Right renal cortex interstitium (tissue), 3 donors: ENCODE measurements around the gene PAK3. TPM values are rescaled to one million over a fixed set of nuclear protein-coding genes. Genes with fewer than 3 reads are reported as not detected.

Source experiments
- DNase-seq, 3 donors: peaks; one replicate each; pipeline ENCODE4 v3.0.0-alpha.2; 2013; ENCODE audit warnings: low read depth in 3 of 3, low spot score in 2 of 3
- polyA plus RNA-seq, 3 donors: library from polyadenylated mRNA; unstranded; fragments of 120-200 nt; gene quantifications; one replicate each; pipeline ENCODE4 v1.2.1, GENCODE V29; 2013; ENCODE audit not compliant: insufficient read length in 3 of 3

The PAK3 gene
- polyA plus RNA-seq, 3 donors, result 5.5 to 6.2 (median 5.9) TPM

DNA sequence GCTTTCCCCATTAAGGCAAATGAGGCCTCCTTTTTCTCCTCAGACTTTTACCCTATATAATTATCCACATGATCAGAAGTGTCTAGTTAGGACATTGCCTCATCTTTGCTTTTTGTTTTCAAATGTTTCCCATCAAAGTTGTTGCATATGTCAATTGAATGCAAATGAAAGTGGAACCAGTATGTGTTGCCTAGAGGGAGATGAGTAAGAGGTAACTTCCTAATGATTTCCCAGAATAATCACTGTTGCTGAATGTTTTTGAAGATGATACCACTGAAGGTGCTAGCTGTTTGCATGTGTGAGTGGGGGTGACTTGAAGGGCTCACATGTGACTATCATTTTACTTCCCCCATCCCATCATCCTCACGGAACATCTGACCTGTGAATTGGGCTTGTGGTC is 33.9 kb downstream of the PAK3 start:
- no peak for DNase-seq

GRCh38 chrX:111131572-111131971 is 35.6 kb downstream of the PAK3 start:
- DNase-seq, result no peak

DNA sequence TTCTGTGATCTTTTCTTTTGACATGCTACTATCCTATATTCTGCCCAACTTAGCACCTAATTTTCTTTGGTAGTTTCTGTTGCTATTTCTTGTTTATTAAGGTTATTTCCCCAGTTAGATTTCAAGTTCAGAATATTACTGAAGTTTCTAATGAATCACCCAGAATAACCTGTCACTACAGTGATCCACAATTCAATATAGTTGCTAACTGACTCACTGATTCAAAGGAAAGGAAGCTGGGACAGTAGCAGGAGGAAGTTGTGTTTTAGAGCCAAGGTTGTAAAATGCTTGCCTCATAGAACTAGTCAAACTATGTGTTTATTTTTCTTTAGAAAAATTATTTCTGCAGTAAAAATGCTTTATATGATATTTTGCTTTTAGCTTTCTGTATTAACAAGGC is 37.4 kb downstream of the PAK3 start:
- no peak for DNase-seq

- DNase-seq, result no peak
These were observed 49.9 kb downstream of the PAK3 start for GRCh38 chrX:111145878-111146277.

GRCh38 chrX:111151764-111152163 is 55.8 kb downstream of the PAK3 start:
- DNase-seq, result no peak

GRCh38 chrX:111159232-111159631 is 63.2 kb downstream of the PAK3 start:
- no peak for DNase-seq

DNA sequence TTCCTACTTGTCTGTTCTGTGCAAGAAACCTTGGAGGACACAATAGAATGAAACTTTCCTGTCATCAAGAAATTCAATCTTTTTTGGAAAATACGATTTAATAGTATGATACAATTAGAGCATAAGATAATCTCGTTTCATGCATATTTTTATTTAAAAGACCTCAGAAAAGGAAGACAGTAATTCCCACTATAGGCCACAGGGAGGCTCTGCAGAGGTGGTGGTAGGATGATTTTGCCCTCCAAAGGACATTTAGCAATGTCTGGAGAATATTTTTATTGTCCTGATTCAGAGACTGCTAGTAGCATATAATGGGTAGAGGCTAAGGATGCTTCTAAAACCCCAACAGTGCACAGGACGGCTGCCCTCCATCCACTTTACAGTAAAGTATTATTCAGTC is 68.7 kb downstream of the PAK3 start:
- no peak for DNase-seq

- DNase-seq, result no peak
These were observed 69.9 kb downstream of the PAK3 start for GRCh38 chrX:111165902-111166301.

GRCh38 chrX:111167334-111167733 is 71.3 kb downstream of the PAK3 start:
- DNase-seq, result no peak

DNA sequence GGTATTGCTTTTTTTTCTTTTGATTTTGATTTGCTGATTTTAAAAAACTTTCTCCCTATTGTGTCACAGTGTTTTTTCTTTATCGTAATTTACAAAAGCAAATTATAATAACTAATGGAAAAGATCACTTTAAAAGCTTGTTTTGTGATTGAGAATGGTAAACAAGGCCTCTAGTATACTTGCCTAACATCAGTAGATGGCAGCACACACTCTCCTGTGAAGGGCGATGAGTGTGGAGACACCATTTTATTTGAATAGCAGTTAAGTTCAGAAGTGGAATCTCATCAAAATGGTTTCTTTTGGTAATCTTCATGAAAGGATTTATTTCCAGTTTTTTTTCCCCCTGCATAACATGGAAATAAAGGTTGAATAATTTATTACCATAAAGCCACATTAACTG is 72.3 kb downstream of the PAK3 start:
- DNase-seq, result no peak

GRCh38 chrX:111169141-111169540 is 73.2 kb downstream of the PAK3 start:
- no peak for DNase-seq

DNA sequence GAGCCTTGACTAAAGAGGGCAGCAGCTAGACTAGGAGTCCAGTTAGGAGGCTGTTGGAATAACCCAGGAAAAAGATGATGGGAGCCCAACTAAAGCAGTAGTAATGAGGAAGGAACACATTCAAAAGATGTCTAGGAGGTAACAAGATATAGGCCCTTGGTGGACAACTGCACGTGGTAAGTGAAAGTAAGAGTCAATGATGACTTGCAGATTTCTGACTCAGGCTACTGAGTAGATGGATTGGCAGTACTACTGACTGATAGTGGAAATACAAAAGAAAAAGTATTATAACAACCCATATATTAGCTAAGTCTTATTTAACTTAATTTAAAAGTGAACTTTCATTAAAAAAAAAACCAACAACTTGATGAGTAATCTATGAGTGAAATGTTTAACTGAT is 74.0 kb downstream of the PAK3 start:
- no peak for DNase-seq

DNA sequence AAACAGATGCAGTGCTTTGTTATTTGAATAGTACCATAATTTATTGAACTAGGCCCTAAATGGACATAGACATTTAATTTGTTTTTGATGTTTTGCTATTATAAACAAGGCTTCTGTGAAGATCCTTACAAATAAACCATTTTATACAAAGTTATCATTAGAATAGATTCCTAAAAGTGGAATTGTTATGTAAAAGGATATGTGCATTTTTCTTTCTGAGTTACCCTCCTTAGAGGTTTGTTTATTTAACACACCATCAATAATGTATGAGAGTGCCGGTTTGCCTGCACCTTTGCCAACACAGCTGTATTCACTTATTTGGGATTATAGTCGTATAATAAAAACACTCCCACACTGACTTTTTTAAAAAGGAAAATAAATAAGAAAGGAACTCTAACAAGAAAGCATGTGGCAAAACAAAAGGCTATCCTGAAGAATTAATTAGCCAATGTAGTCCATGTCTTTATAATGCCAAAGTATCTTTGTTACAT is 84.8 kb downstream of the PAK3 start:
- DNase-seq, result no peak

GRCh38 chrX:111181951-111182350 is 86.0 kb downstream of the PAK3 start:
- DNase-seq, result no peak

GRCh38 chrX:111182997-111183396 is 87.0 kb downstream of the PAK3 start:
- no peak for DNase-seq

DNA sequence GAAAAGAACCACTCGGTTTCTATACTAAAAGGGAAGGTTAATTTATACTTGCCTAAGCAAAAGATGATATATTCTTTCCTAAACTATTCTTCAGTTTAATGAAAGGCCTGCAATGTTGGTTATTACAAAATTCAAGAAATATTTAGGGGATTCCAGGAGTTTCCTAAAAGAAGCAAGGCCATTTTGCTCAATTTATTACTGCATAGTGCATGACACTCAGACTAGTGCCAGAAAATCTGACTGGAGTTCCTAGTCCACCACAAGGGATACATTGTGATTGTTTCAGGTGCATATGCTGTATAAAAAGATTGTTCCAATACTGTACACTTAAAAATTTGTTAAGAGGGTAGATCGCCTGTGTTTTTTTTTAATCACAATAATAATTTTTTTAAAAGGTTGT is 95.6 kb downstream of the PAK3 start:
- no peak for DNase-seq

DNA sequence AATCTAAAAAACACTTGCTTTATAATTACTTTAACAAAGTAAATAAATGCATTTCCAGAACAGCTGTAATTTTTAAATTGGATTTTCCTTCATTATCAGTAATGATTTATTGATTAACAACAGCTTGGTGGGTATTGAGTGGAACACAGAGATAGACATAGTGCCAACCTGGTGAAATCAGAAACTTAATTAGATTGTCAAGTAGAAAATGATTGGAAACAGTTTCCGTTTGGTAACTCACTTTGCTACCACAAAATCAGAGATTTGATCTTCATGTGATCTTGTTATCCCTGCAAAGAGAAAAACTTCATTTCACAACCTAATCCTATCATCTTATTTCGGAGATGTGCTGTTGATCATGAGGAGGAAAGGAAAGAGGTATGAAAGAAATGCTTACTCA is 103.5 kb downstream of the PAK3 start:
- DNase-seq, result no peak

DNA sequence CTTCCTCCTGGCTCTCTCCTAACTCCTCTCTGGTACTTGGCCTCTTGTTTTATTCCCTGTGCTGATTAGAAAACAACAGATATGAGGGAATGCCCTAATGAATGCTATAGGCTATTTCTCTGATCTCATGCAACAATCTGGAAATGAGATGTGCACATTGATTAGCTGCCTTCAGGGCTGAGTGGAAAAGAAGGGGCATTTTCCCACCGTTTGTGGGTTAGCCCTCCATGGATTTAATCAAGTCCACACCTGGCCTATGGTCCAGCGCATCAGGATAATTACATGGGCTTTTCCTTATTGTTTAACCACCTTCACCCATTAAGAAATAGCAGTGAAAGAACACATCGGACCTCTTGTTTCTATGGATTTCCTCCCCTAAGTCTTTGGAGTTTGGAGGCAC is 104.3 kb downstream of the PAK3 start:
- no peak for DNase-seq

GRCh38 chrX:111207851-111208250 is 111.9 kb downstream of the PAK3 start:
- DNase-seq, result no peak

DNA sequence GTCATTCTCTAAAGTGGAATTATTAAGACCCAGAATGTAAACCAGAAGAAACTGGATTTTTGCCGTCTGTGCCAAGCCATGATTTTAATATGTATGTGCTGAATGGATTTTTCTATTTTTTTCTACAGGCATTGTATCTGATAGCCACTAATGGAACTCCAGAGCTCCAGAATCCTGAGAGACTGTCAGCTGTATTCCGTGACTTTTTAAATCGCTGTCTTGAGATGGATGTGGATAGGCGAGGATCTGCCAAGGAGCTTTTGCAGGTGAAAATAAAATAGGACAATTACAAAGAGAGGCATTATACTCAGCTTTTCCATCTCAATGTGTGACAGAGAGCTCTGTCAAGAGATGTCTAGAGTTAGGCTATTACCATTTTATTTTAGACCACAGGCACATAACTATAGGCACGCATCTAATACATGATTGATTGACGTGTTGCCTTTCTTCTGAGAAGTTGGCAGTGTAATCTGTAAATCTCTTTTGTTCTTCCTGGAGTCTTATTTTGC is 120.4 kb downstream of the PAK3 start:
- no peak for DNase-seq

DNA sequence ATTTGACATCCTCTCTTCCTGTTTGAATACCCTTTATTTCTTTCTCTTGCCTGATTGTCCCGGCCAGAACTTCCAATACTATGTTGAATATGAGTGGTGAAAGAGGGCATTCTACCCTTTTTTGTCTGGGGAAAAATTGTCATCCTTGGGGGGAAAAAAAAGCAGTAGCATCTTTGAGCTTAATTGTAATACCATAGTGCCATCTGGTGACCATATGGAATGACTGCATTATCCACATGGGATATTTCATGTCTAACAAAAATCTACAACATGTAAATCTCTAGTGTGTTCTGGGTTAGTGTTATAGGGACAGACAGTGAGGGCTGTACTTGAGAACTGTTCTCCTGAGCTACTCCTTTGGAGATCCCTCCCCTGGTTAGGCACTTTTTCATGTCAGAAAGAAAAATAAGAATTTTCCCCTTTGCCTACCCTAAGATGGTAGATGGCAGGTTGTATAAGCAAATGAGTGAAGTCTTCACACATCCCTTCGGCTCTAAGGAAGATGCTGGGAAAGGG is 148.3 kb downstream of the PAK3 start:
- DNase-seq, result no peak

DNA sequence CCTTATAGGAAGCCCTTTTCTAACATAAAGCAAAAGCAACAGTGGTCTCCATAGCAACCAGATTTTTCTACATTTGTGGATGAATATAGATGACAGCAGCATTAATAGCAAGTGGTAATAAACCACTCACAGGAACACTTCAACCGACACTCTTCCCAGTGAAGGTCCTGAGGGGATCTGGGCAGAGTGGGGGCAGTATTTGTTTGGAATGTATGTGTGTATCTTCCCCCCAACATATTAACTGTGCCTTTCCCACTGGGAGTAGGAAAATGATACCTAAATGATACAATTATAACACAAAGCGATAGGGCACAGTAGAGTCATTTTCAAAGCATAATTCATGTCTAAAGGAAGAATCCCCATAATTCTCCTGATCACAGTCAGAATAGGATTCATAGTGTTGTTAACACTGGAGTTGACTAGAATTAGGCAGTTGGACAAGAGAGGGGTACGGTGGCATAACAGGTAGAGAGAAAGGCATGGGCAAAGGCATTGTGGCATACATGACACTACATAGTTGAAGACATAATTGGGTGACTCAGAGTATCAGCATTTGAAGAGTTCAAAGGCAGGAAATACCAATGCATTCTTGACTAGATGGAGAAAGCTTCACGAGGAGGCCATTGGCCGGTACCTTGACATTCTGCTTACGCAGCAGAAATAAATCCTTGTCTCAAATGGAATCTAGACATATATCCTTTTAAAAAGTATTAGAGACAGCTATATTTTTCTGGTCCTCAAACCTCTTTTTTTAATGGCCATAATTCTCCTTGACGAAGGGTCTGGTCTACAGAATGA is 159.1 kb downstream of the PAK3 start:
- DNase-seq, result no peak
